A549 (cell line): ENCODE data around the gene ADGRL3. TPM values are rescaled to one million over a fixed set of nuclear protein-coding genes. Genes with fewer than 3 reads are reported as not detected.

Experiments
- ATAC-seq, 2 experiments: fragments of 200-7000 bp in 1 of 2; fragments of >200 bp in 1 of 2; cut with Nextera tagmentation in 1 of 2; cut with Tn5 transposase in 1 of 2; 3 replicates each; pipeline versions ENCODE4 v1.8.0 to v1.9.1; 2018 to 2020; ENCODE audit warnings: mild to moderate bottlenecking in 1 of 2, moderate library complexity in 1 of 2
- CTCF ChIA-PET: fragments of 300-600 bp; sonication (Branson Sonifier 250); formaldehyde crosslinking; extraction: SDS; loops from one replicate; lab custom pipeline; 2021; ENCODE audit warnings: antibody characterized with exemption, inconsistent platforms; lab: Yijun Ruan, JAX
- POLR2A ChIA-PET: fragments of 350-600 bp; formaldehyde crosslinking; extraction: SDS; loops from one replicate; lab custom pipeline; 2021; ENCODE audit warnings: antibody characterized with exemption, inconsistent platforms; lab: Yijun Ruan, JAX
- DNase-seq, 2 experiments: peaks; one replicate each; pipeline versions ENCODE4 v3.0.0 to v3.0.0-alpha.2; 2011 to 2016; ENCODE audit warnings: low read depth in 1 of 2, low spot score in 1 of 2
- FAIRE-seq: peaks from 2 replicates; lab custom pipeline; 2011; peaks lifted over from hg19 to GRCh38; lab: Jason Lieb, UNC
- H3K27ac ChIP-seq, 2 experiments: fragments of >200 bp; sonication (Bioruptor Twin); formaldehyde crosslinking; 3 replicates each; pipeline ENCODE4 v1.5.1; 2016 to 2017
- H3K4me1 ChIP-seq: fragments of >200 bp; sonication (Bioruptor Twin); formaldehyde crosslinking; 3 replicates; pipeline ENCODE4 v1.6.1; 2016
- H3K4me2 ChIP-seq: fragments of >200 bp; sonication (Bioruptor Twin); formaldehyde crosslinking; 3 replicates; pipeline ENCODE4 v1.6.1; 2016
- H3K4me3 ChIP-seq: fragments of >200 bp; sonication (Bioruptor Twin); formaldehyde crosslinking; 3 replicates; pipeline ENCODE4 v1.5.1; 2016
- H3K9me3 ChIP-seq: fragments of >200 bp; sonication (Bioruptor Twin); formaldehyde crosslinking; 3 replicates; pipeline ENCODE4 v1.6.1; 2016
- CBX2 ChIP-seq: fragments of 200-600 bp; sonication (generic); IDR thresholded peaks from 2 replicates; pipeline ENCODE4 v1.6.1; 2016; ENCODE audit warnings: low read depth, mild to moderate bottlenecking, borderline replicate concordance
- CHD2 ChIP-seq: fragments of 150-350 bp; IDR thresholded peaks from 2 replicates; pipeline ENCODE4 v1.6.1; 2014; ENCODE audit warnings: low read length; ENCODE audit not compliant: partially characterized antibody
- EHF ChIP-seq: fragments of 250-450 bp; sonication (Bioruptor Pico); IDR thresholded peaks from 2 replicates; pipeline ENCODE4 v1.5.0; 2020; ENCODE audit warnings: mild to moderate bottlenecking
- EP300 ChIP-seq, 2 experiments: fragments of >200 bp; sonication (Bioruptor Twin); formaldehyde crosslinking; IDR thresholded peaks; 2 replicates in 1 of 2; 3 replicates in 1 of 2; pipeline ENCODE4 v1.6.1; 2016 to 2017
- ESRRA ChIP-seq: fragments of 150-350 bp; IDR thresholded peaks from 2 replicates; pipeline ENCODE4 v1.6.1; 2014; ENCODE audit warnings: mild to moderate bottlenecking, low read length, borderline replicate concordance
- FOXS1 ChIP-seq: fragments of 250-450 bp; sonication (Bioruptor Pico); IDR thresholded peaks from 2 replicates; pipeline ENCODE4 v1.5.0; 2020; ENCODE audit warnings: mild to moderate bottlenecking, moderate library complexity
- HDAC2 ChIP-seq: fragments of 200-600 bp; sonication (generic); IDR thresholded peaks from 2 replicates; pipeline ENCODE4 v1.6.1; 2016
- HEYL ChIP-seq: fragments of 250-450 bp; sonication (Bioruptor Pico); IDR thresholded peaks from 2 replicates; pipeline ENCODE4 v1.8.0; 2021; ENCODE audit warnings: mild to moderate bottlenecking, moderate library complexity
- HOXA7 ChIP-seq: fragments of 250-450 bp; sonication (Bioruptor Pico); IDR thresholded peaks from 2 replicates; pipeline ENCODE4 v1.5.0; 2020; ENCODE audit warnings: mild to moderate bottlenecking, moderate library complexity
- HOXB13 ChIP-seq: fragments of 250-450 bp; sonication (Bioruptor Pico); IDR thresholded peaks from 2 replicates; pipeline ENCODE4 v1.5.0; 2020; ENCODE audit warnings: low read depth, mild to moderate bottlenecking, moderate library complexity
- JUN ChIP-seq, 2 experiments: fragments of >200 bp; sonication (Bioruptor Twin); formaldehyde crosslinking; IDR thresholded peaks; 2 replicates in 1 of 2; 3 replicates in 1 of 2; pipeline ENCODE4 v1.6.1; 2016 to 2017
- KDM1A ChIP-seq: fragments of 200-600 bp; sonication (generic); IDR thresholded peaks from 2 replicates; pipeline ENCODE4 v1.6.1; 2016; ENCODE audit warnings: low read depth, mild to moderate bottlenecking
- KDM5A ChIP-seq: fragments of 200-600 bp; sonication (generic); IDR thresholded peaks from 2 replicates; pipeline ENCODE4 v1.6.1; 2016; ENCODE audit warnings: antibody characterized with exemption, mild to moderate bottlenecking
- MAFK ChIP-seq: fragments of 450-650 bp; IDR thresholded peaks from 2 replicates; pipeline ENCODE4 v1.6.1; 2014; ENCODE audit not compliant: partially characterized antibody
- MAZ ChIP-seq: fragments of 150-350 bp; IDR thresholded peaks from 2 replicates; pipeline ENCODE4 v1.6.1; 2014; ENCODE audit warnings: antibody characterized with exemption, low read depth, low read length, borderline replicate concordance
- MYC ChIP-seq: IDR thresholded peaks from 2 replicates; pipeline ENCODE4 v1.6.1; 2012; ENCODE audit warnings: mild to moderate bottlenecking, inconsistent platforms, low read length, improper control_type of control experiment, borderline replicate concordance
- POLR2A ChIP-seq: IDR thresholded peaks from 2 replicates; pipeline ENCODE4 v1.6.1; 2012; ENCODE audit warnings: mild to moderate bottlenecking, low read length
- POLR2AphosphoS2 ChIP-seq: conservative IDR thresholded peaks from 2 replicates; pipeline ENCODE4 v1.6.1; 2012; ENCODE audit warnings: low read length, improper control_type of control experiment, inconsistent platforms
- RAD21 ChIP-seq, 2 experiments: fragments of >200 bp in 1 of 2; sonication (Bioruptor Twin) in 1 of 2; formaldehyde crosslinking in 1 of 2; IDR thresholded peaks in 1 of 2; conservative IDR thresholded peaks in 1 of 2; 2 replicates in 1 of 2; 3 replicates in 1 of 2; pipeline ENCODE4 v1.6.1; 2012 to 2018; ENCODE audit warnings: inconsistent platforms in 1 of 2
- RARB ChIP-seq: fragments of 250-450 bp; sonication (Bioruptor Pico); IDR thresholded peaks from 2 replicates; pipeline ENCODE4 v1.8.0; 2021; ENCODE audit warnings: mild to moderate bottlenecking, moderate library complexity
- RFX5 ChIP-seq: fragments of 450-650 bp; IDR thresholded peaks from 2 replicates; pipeline ENCODE4 v1.7.1; 2014; ENCODE audit warnings: antibody characterized with exemption, mild to moderate bottlenecking, moderate library complexity
- SMC3 ChIP-seq: fragments of >200 bp; sonication (Bioruptor Twin); formaldehyde crosslinking; IDR thresholded peaks from 3 replicates; pipeline ENCODE4 v1.6.1; 2018; ENCODE audit warnings: inconsistent platforms
- SREBF2 ChIP-seq: fragments of 450-650 bp; IDR thresholded peaks from 2 replicates; pipeline ENCODE4 v1.6.1; 2014; ENCODE audit warnings: mild to moderate bottlenecking, moderate library complexity
- TP53 ChIP-seq: fragments of 250-450 bp; sonication (Bioruptor Pico); IDR thresholded peaks from 2 replicates; pipeline ENCODE4 v1.5.0; 2021; ENCODE audit warnings: mild to moderate bottlenecking, moderate library complexity
- ZC3H11A ChIP-seq: fragments of 450-650 bp; IDR thresholded peaks from 2 replicates; pipeline ENCODE4 v1.6.1; 2014; ENCODE audit warnings: antibody characterized with exemption, mild to moderate bottlenecking
- WGBS: methylation state at CpG from one replicate; pipeline ENCODE4 v1.1.6; 2017; ENCODE audit errors: missing lambda C conversion rate; 5-methylcytosine and 5-hydroxymethylcytosine counted together
- polyA plus RNA-seq, 4 experiments: library from polyadenylated mRNA; depleted of rRNA in 3 of 4; stranded (reverse); fragments of >200 nt; fragmentation: RNase III in 1 of 4; extraction: RNeasy Plus Mini Kit Qiagen cat#74134 plus additional on column Dnase treatment in 1 of 4; gene quantifications; 2 replicates in 3 of 4; 3 replicates in 1 of 4; pipeline ENCODE4 v1.2.3, GENCODE V29; 2011 to 2017
- TF ChIP-seq, protein P1 (sequence below): fragments of >200 bp; sonication (Bioruptor Twin); formaldehyde crosslinking; IDR thresholded peaks from 3 replicates; pipeline ENCODE4 v1.6.1; 2016
- TF ChIP-seq, protein P2 (sequence below): fragments of >200 bp; sonication (Bioruptor Twin); formaldehyde crosslinking; IDR thresholded peaks from 2 replicates; pipeline ENCODE4 v1.6.1; 2016
- TF ChIP-seq, protein P3 (sequence below): fragments of 150-350 bp; IDR thresholded peaks from 2 replicates; pipeline ENCODE4 v1.6.1; 2014; ENCODE audit warnings: low read depth, mild to moderate bottlenecking, low read length
- TF ChIP-seq, protein P4 (sequence below): fragments of 200-600 bp; sonication (generic); IDR thresholded peaks from 2 replicates; pipeline ENCODE4 v1.6.1; 2016; ENCODE audit warnings: antibody characterized with exemption, mild to moderate bottlenecking, moderate library complexity

The ADGRL3 gene
- polyA plus RNA-seq, 2 of the 4 experiments (the other 2 are of a cell fraction) = 0.05 to 0.12 TPM

DNA sequence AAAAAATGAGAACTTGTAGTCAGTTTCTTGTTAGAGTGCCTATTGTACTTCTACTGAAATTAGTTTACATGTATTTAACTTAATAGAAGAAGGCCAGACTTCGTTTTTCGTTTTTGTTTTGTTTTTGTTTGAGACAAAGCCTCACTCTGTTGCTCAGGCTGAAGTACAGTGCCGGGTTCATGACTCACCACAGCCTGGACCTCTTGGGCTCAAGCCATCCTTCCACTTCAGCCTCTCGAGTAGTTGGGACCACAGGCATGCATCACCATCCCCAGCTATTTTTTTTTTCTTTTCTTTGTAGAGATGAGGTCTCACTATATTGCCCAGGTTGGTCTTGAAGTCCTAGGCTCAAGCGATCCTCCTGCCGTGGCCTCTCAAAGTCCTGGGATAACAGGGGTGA, 793.9 kb downstream of the ADGRL3 start:
- POLR2A ChIA-PET = no interaction called here

DNA sequence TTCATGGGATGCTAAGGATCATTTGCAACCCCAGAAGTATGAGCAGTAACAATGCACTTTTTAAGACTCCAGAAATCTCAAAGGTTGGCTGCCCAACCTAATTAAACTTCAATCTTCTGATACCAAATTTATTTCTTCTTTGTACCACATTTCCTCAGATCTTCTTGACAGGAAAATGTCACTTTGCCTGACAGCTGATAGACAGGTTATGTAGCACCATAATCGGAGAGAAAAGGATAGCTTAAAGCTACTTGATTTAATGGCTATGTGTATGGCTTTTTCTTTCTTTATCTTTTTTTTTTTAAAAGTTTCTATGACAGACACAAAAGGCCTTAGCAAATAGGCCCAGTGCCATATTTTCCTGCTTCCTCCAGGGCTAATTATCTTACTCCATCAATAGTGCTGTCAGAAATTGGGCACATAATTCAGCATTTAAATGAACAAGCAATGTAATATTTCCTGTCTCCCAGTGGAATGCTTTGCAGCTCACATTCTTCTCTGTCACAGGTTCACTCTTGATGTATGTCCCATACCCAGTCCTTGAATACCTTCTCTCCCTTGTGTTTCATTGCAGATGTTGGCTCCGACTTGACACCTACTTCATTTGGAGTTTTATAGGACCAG, 795.7 kb downstream of the ADGRL3 start:
- no peak overlapping the region for H3K4me2 ChIP-seq
- TF ChIP-seq TP53 = no peak
- no peak for TF ChIP-seq HOXA7 (CRISPR knock-in tag)
- TF ChIP-seq SMC3 = no peak
- TF ChIP-seq ZC3H11A = no peak
- TF ChIP-seq EP300 (IDR thresholded peaks at IDR 0.05) = no peak
- TF ChIP-seq POLR2A = no peak
- TF ChIP-seq, protein P1, sequence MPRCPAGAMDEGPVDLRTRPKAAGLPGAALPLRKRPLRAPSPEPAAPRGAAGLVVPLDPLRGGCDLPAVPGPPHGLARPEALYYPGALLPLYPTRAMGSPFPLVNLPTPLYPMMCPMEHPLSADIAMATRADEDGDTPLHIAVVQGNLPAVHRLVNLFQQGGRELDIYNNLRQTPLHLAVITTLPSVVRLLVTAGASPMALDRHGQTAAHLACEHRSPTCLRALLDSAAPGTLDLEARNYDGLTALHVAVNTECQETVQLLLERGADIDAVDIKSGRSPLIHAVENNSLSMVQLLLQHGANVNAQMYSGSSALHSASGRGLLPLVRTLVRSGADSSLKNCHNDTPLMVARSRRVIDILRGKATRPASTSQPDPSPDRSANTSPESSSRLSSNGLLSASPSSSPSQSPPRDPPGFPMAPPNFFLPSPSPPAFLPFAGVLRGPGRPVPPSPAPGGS = no peak
- no peak for TF ChIP-seq RFX5
- TF ChIP-seq MYC = no peak
- no peak for TF ChIP-seq HEYL (CRISPR knock-in tag)
- TF ChIP-seq HOXB13 = no peak
- no peak for TF ChIP-seq RAD21 (conservative IDR thresholded peaks at IDR 0.05 in 1 of 2, IDR thresholded peaks at IDR 0.05 in 1 of 2)
- TF ChIP-seq, protein P2, sequence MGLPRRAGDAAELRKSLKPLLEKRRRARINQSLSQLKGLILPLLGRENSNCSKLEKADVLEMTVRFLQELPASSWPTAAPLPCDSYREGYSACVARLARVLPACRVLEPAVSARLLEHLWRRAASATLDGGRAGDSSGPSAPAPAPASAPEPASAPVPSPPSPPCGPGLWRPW = no peak
- TF ChIP-seq KDM5A = no peak
- TF ChIP-seq, protein P3, sequence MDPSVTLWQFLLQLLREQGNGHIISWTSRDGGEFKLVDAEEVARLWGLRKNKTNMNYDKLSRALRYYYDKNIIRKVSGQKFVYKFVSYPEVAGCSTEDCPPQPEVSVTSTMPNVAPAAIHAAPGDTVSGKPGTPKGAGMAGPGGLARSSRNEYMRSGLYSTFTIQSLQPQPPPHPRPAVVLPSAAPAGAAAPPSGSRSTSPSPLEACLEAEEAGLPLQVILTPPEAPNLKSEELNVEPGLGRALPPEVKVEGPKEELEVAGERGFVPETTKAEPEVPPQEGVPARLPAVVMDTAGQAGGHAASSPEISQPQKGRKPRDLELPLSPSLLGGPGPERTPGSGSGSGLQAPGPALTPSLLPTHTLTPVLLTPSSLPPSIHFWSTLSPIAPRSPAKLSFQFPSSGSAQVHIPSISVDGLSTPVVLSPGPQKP = no peak
- TF ChIP-seq SREBF2 = no peak
- DNase-seq (no peak), FAIRE-seq (no peak), ATAC-seq (no peak)
- CTCF ChIA-PET = no interaction called here
- no peaks in the 10 kb centered on the region for H3K4me1 ChIP-seq
- POLR2A ChIA-PET = no interaction called here
- no peaks in the 10 kb centered on the region for H3K9me3 ChIP-seq
- no peak overlapping the region for H3K4me3 ChIP-seq
- 13% methylated on average over 2 of the region's 2 CpGs for WGBS
- H3K27ac ChIP-seq = no peak overlapping the region

More for the DNA sequence above, 793.9 kb downstream of the ADGRL3 start:
- Histone ChIP-seq H3K4me3 (no peak overlapping the region), H3K9me3 (no peaks in the 10 kb centered on the region), H3K4me2 (no peak overlapping the region), H3K27ac (no peak overlapping the region), H3K4me1 (no peaks in the 10 kb centered on the region)
- ATAC-seq = no peak
- CTCF ChIA-PET = no interaction called here
- DNase-seq = no peak
- WGBS = 20% methylated on average over 6 of the region's 6 CpGs
- TF ChIP-seq EP300 (IDR thresholded peaks at IDR 0.05) = no peak
- TF ChIP-seq HOXB13 = no peak
- TF ChIP-seq POLR2AphosphoS2 = no peak
- TF ChIP-seq ESRRA = no peak
- TF ChIP-seq JUN (IDR thresholded peaks at IDR 0.05) = no peak
- no peak for TF ChIP-seq FOXS1 (CRISPR knock-in tag)
- TF ChIP-seq MAFK = no peak
- TF ChIP-seq CBX2 = no peak
- FAIRE-seq = no peak

DNA sequence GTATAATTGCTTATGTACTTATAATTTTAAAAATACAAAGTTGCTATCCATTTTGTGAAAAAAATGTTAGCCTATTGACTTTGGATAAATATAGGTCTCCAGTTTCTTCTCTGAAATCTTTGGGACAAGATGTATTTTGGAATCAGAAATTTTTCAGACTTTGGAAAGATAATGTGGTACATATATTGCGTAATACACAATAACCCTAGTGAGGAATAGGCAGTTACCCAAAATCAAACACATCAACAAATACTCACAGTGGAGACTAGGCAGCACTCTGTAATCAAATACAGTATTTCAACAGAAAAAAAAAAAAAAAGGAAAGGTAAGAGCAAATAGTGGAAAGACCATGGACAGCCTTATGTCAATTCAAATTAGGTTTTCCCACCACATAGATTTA, 796.8 kb downstream of the ADGRL3 start:
- ChIA-PET CTCF (no interaction called here), POLR2A (no interaction called here)
- WGBS = 35% methylated on average over 1 of the region's 1 CpG
- Histone ChIP-seq H3K4me1 (no peaks in the 10 kb centered on the region), H3K4me2 (no peak overlapping the region), H3K4me3 (no peak overlapping the region), H3K27ac (no peak overlapping the region), H3K9me3 (no peaks in the 10 kb centered on the region)
- ATAC-seq (no peak), DNase-seq (no peak), FAIRE-seq (no peak)
- TF ChIP-seq CHD2 (no peak), HOXB13 (no peak), ZC3H11A (no peak), HDAC2 (no peak), SMC3 (no peak), MYC (no peak), CBX2 (no peak), RARB (CRISPR knock-in tag) (no peak), EP300 (IDR thresholded peaks at IDR 0.05) (no peak), KDM1A (no peak), EHF (CRISPR knock-in tag) (no peak), MAZ (no peak)
- TF ChIP-seq, protein P4, sequence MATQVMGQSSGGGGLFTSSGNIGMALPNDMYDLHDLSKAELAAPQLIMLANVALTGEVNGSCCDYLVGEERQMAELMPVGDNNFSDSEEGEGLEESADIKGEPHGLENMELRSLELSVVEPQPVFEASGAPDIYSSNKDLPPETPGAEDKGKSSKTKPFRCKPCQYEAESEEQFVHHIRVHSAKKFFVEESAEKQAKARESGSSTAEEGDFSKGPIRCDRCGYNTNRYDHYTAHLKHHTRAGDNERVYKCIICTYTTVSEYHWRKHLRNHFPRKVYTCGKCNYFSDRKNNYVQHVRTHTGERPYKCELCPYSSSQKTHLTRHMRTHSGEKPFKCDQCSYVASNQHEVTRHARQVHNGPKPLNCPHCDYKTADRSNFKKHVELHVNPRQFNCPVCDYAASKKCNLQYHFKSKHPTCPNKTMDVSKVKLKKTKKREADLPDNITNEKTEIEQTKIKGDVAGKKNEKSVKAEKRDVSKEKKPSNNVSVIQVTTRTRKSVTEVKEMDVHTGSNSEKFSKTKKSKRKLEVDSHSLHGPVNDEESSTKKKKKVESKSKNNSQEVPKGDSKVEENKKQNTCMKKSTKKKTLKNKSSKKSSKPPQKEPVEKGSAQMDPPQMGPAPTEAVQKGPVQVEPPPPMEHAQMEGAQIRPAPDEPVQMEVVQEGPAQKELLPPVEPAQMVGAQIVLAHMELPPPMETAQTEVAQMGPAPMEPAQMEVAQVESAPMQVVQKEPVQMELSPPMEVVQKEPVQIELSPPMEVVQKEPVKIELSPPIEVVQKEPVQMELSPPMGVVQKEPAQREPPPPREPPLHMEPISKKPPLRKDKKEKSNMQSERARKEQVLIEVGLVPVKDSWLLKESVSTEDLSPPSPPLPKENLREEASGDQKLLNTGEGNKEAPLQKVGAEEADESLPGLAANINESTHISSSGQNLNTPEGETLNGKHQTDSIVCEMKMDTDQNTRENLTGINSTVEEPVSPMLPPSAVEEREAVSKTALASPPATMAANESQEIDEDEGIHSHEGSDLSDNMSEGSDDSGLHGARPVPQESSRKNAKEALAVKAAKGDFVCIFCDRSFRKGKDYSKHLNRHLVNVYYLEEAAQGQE = no peak
